SU-DHL-6 (cell line): ENCODE results near the gene PDE6G.

Experiments used
- H2AFZ ChIP-seq: fragments of 200-600 bp; sonication (generic); 2 replicates; pipeline ENCODE4 v1.6.1; 2014; ENCODE audit warnings: low read depth, mild to moderate bottlenecking, moderate library complexity, mixed read lengths, antibody characterized with exemption, low read length; ENCODE audit not compliant: severe bottlenecking
- H3F3A ChIP-seq: fragments of 200-600 bp; shearing (Covaris generic); 2 replicates; pipeline ENCODE4 v1.6.0; 2016; ENCODE audit warnings: antibody characterized with exemption, mild to moderate bottlenecking; ENCODE audit not compliant: insufficient read depth
- H3K27ac ChIP-seq: fragments of 200-600 bp; sonication (generic); 2 replicates; pipeline ENCODE4 v1.5.1; 2016; ENCODE audit warnings: low read depth, mild to moderate bottlenecking, low read length, moderate library complexity, mixed read lengths
- H3K27me3 ChIP-seq: fragments of 200-600 bp; sonication (generic), shearing (Covaris generic); 2 replicates; pipeline ENCODE4 v1.6.0; 2014; ENCODE audit warnings: mild to moderate bottlenecking, low read length
- H3K36me3 ChIP-seq: fragments of 200-600 bp; sonication (generic); 2 replicates; pipeline ENCODE4 v1.6.1; 2014; ENCODE audit warnings: mild to moderate bottlenecking, low read length, mixed read lengths
- H3K4me2 ChIP-seq: fragments of 300-600, 200-600 bp; shearing (Covaris generic), sonication (generic); 2 replicates; pipeline ENCODE4 v1.6.0; 2014; ENCODE audit warnings: low read length, low read depth, mild to moderate bottlenecking; ENCODE audit not compliant: poor library complexity, severe bottlenecking
- H3K4me3 ChIP-seq: fragments of 200-600 bp; sonication (generic); 2 replicates; pipeline ENCODE4 v1.5.1; 2014; ENCODE audit warnings: antibody characterized with exemption, low read length, mild to moderate bottlenecking, mixed read lengths; ENCODE audit not compliant: insufficient read depth, poor library complexity, severe bottlenecking
- H3K79me2 ChIP-seq: fragments of 200-600 bp; sonication (generic); 2 replicates; pipeline ENCODE4 v1.6.1; 2014; ENCODE audit warnings: mild to moderate bottlenecking, low read length, moderate library complexity; ENCODE audit not compliant: insufficient read depth
- H3K9ac ChIP-seq: fragments of 200-600 bp; sonication (generic); 2 replicates; pipeline ENCODE4 v1.7.0; 2014; ENCODE audit warnings: mild to moderate bottlenecking, low read length
- H3K9me2 ChIP-seq: fragments of 200-600 bp; sonication (generic); replicated peaks from 2 replicates; pipeline ENCODE4 v1.6.1; 2014; ENCODE audit warnings: low read length; ENCODE audit not compliant: insufficient read depth
- H3K9me3 ChIP-seq: fragments of 200-600 bp; sonication (generic); 2 replicates; pipeline ENCODE4 v1.6.1; 2014; ENCODE audit warnings: low read length, mixed read lengths; ENCODE audit not compliant: insufficient read depth
- H4K20me1 ChIP-seq: fragments of 200-600 bp; sonication (generic); 2 replicates; pipeline ENCODE4 v1.6.1; 2014; ENCODE audit warnings: low read depth, mild to moderate bottlenecking, antibody characterized with exemption, low read length, moderate library complexity, mixed read lengths
- CTCF ChIP-seq: fragments of 200-600 bp; sonication (generic); IDR thresholded peaks from one replicate; pipeline ENCODE4 v1.5.1; 2017; ENCODE audit warnings: antibody characterized with exemption, mild to moderate bottlenecking, low read length, moderate library complexity; ENCODE audit not compliant: insufficient read depth, poor library complexity, severe bottlenecking
- EZH2phosphoT487 ChIP-seq: fragments of 200-600 bp; sonication (generic), shearing (Covaris generic); conservative IDR thresholded peaks from 2 replicates; pipeline ENCODE4 v1.6.1; 2018; ENCODE audit warnings: mild to moderate bottlenecking, antibody characterized with exemption, low read length, moderate library complexity, mixed read lengths

The PDE6G gene

DNA sequence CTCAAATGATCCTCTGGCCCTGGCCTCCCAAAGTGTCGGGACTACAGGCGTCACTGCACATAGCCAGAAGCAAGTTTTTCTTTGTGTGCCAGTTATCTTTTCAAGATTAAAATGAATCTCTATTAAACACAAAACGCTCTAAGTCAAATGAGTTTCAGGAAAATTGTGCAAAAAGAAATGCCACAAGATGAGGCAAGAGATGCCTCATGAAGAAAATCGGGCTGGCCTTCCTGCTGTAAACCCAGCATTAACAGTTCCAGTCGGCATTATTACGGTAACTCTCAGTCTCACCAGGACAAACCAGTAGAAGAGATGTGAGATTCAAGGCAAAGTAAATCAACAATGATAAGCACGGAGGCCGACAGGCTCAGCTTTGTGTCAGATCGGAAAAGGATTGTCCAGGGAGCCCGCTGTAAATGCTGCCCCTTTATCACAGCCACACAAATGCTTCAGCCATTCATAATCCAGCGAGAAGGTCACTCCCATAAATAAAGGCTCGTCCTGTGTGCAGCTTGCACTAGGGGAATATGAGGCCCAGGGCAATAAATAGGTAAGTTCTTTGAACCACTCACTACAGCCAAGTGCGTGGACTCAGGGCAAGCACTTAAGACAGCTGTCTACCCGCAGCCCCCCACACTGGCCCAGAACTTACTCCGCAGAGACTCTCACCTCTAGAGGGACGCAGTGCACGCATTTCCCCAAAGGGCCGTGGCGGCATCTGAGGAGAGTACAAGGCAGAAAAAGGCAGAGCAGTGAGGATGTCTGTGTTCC lies 46.6 kb downstream of the PDE6G start:
- no peaks in the 10 kb centered on the region for H3K9me3 ChIP-seq
- H3K36me3 ChIP-seq: peaks cover 11% of the 10 kb centered on the region; the same call in 1 of the 2 replicates
- no peaks in the 10 kb centered on the region for H3F3A ChIP-seq
- H3K27ac ChIP-seq: no peak overlapping the region
- no peaks in the 10 kb centered on the region for H3K9me2 ChIP-seq
- H3K9ac ChIP-seq: no peak overlapping the region
- TF ChIP-seq EZH2phosphoT487 (no peak), CTCF (no peak)
- H3K27me3 ChIP-seq: no peaks in the 10 kb centered on the region
- no peak overlapping the region for H2AFZ ChIP-seq
- 0 out of 2 replicates have a peak, but pooled peaks cover 7% of the 10 kb centered on the region for H3K79me2 ChIP-seq
- no peak overlapping the region for H3K4me2 ChIP-seq
- H4K20me1 ChIP-seq: no peaks in the 10 kb centered on the region
- no peak overlapping the region for H3K4me3 ChIP-seq

DNA sequence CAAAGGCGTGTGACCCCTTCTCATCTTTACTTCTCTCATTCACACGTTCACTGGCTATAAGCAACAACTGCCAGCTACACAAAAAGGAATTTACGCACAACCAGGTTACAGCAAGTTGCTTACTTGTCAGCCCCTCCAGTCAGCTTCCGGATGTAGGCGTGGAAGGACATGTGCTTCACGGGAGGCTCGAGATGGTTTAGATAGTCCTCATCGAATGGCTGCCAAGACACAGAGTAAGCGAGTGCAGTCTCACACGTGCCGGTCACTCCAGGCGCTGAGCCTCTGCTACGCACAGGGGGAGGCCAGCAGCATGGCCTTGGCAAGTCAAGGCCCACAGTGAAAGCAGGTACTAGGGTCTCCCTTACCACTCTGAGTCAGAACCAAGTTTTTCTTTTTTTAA lies 47.7 kb downstream of the PDE6G start:
- Histone ChIP-seq H3K36me3 (peaks cover 11% of the 10 kb centered on the region; the same call in 1 of the 2 replicates), H4K20me1 (no peaks in the 10 kb centered on the region), H3K79me2 (no peaks in the 10 kb centered on the region), H3K4me2 (no peak overlapping the region), H3K9me2 (no peaks in the 10 kb centered on the region), H3K9me3 (no peaks in the 10 kb centered on the region), H3F3A (peaks cover 6% of the 10 kb centered on the region; the same call in 1 of the 2 replicates), H3K9ac (no peak overlapping the region), H3K27ac (no peak overlapping the region), H2AFZ (no peak overlapping the region), H3K27me3 (no peaks in the 10 kb centered on the region), H3K4me3 (no peak overlapping the region)
- no peak for TF ChIP-seq EZH2phosphoT487
- no peak for TF ChIP-seq CTCF

DNA sequence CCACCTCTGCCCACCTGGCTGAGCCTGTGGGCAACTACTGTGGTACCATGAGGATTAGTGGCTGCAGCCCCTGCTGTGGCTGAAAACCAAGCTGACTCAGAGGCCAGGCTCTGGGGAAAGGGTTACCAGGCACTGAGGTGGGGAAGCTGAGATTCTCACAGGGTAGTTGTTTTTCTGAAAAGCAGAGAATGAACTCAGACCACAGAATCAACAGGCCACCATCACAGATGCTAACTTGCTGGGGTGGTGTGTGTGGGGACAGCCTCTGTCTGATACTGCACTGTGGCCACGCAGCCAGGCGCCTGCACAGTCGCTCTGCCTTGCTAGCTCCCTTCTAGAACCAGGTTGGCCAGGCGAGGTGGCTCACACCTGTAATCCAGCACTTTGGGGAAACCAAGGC lies 48.3 kb downstream of the PDE6G start:
- Histone ChIP-seq H3K79me2 (no peaks in the 10 kb centered on the region), H3K36me3 (peaks cover 11% of the 10 kb centered on the region; the same call in 1 of the 2 replicates), H3K27ac (no peak overlapping the region), H3F3A (peaks cover 8% of the 10 kb centered on the region; the same call in 1 of the 2 replicates), H3K9ac (no peak overlapping the region), H3K9me2 (no peaks in the 10 kb centered on the region), H3K4me3 (no peak overlapping the region), H3K27me3 (no peaks in the 10 kb centered on the region), H3K9me3 (no peaks in the 10 kb centered on the region), H3K4me2 (no peak overlapping the region), H2AFZ (no peak overlapping the region), H4K20me1 (no peaks in the 10 kb centered on the region)
- no peak for TF ChIP-seq EZH2phosphoT487
- no peak for TF ChIP-seq CTCF
